Measurements from ENCODE around the gene CHD6. TPM values are rescaled to one million over a fixed set of nuclear protein-coding genes. Genes with fewer than 3 reads are reported as not detected.

Gene CHD6
- total and polyA plus RNA-seq, 4 donors = 3.3 to 23.4 (median 18.2) TPM

DNA sequence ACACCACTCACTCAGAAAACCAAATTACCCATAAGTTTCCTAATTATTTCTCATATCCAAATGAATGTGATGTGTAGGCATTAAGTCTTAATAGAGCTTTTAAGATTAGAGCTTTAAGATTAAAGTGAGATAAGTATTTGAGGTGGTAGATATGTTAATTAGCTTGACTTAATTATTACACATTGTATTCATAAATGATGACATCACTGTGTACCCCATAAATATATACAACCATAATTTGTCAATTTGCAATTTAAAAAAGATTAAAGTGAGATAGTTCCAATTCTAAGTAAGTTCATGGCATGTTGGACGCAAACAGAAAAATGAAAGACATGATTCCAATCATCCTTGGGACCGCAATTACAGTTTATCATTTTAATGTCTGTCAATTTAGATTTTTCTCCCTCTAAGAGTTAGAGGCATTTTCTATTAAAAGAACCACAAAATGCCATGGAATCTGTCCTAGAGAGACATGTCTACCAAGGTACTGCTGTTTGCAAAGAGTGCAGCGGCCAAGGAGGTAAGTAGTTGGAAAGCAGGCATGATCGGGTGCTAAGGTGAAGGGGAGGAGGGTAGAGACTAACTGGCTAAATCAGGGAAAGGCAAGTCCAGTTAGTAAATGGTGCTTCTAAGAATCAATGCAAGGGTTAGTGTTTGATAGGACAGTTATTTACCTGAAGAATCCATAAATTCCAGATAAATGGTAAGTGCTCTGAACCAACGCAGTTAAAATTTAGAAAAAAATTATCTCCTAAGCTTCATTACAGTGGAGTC lies 65.7 kb downstream of the CHD6 start:
- Histone ChIP-seq H3K4me1 (ENCODE audit: control insufficient read depth in 4 of 4, insufficient read depth in 4 of 4, low read length in 3 of 4) (peaks cover 0 to 3% (median 0%) of the 10 kb centered on the region in 4 donors), H3K9me3 (ENCODE audit: control insufficient read depth in 4 of 4, low read length in 3 of 4) (peaks cover 0 to 2% (median 0%) of the 10 kb centered on the region in 4 donors), H3K9ac (ENCODE audit: low read depth in 1 of 2, low read length in 2 of 2) (no peak overlapping the region), H3K36me3 (ENCODE audit: control insufficient read depth in 4 of 4, insufficient read depth in 3 of 4, low read depth in 1 of 4, low read length in 3 of 4) (peaks cover 0 to 4% (median under 1%) of the 10 kb centered on the region in 4 donors), H3K4me3 (ENCODE audit: low read depth in 1 of 3, low read length in 3 of 3) (no peak overlapping the region), H3K27ac (ENCODE audit: low read depth in 1 of 2, low read length in 2 of 2) (no peak overlapping the region), H3K27me3 (ENCODE audit: control insufficient read depth in 4 of 4, insufficient read depth in 4 of 4, low read length in 3 of 4) (no peaks in the 10 kb centered on the region)
- WGBS = 98% methylated on average over 5 of the region's 5 CpGs
- TF ChIP-seq SP1 (IDR thresholded peaks at IDR 0.05) (no peak), JUND (IDR thresholded peaks at IDR 0.05) (no peak), GABPA (IDR thresholded peaks at IDR 0.05 in 1 of 2, conservative IDR thresholded peaks at IDR 0.05 in 1 of 2) (no peak), FOXA1 (IDR thresholded peaks at IDR 0.05) (no peak), HNF4A (conservative IDR thresholded peaks at IDR 0.05) (no peak), NR2F2 (IDR thresholded peaks at IDR 0.05) (no peak), TAF1 (conservative IDR thresholded peaks at IDR 0.05) (no peak)
- TF ChIP-seq, protein P1, sequence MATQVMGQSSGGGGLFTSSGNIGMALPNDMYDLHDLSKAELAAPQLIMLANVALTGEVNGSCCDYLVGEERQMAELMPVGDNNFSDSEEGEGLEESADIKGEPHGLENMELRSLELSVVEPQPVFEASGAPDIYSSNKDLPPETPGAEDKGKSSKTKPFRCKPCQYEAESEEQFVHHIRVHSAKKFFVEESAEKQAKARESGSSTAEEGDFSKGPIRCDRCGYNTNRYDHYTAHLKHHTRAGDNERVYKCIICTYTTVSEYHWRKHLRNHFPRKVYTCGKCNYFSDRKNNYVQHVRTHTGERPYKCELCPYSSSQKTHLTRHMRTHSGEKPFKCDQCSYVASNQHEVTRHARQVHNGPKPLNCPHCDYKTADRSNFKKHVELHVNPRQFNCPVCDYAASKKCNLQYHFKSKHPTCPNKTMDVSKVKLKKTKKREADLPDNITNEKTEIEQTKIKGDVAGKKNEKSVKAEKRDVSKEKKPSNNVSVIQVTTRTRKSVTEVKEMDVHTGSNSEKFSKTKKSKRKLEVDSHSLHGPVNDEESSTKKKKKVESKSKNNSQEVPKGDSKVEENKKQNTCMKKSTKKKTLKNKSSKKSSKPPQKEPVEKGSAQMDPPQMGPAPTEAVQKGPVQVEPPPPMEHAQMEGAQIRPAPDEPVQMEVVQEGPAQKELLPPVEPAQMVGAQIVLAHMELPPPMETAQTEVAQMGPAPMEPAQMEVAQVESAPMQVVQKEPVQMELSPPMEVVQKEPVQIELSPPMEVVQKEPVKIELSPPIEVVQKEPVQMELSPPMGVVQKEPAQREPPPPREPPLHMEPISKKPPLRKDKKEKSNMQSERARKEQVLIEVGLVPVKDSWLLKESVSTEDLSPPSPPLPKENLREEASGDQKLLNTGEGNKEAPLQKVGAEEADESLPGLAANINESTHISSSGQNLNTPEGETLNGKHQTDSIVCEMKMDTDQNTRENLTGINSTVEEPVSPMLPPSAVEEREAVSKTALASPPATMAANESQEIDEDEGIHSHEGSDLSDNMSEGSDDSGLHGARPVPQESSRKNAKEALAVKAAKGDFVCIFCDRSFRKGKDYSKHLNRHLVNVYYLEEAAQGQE (IDR thresholded peaks at IDR 0.05) = no peak
- TF ChIP-seq, protein P2, sequence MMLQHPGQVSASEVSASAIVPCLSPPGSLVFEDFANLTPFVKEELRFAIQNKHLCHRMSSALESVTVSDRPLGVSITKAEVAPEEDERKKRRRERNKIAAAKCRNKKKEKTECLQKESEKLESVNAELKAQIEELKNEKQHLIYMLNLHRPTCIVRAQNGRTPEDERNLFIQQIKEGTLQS (IDR thresholded peaks at IDR 0.05) = no peak
- TF ChIP-seq, protein P3, sequence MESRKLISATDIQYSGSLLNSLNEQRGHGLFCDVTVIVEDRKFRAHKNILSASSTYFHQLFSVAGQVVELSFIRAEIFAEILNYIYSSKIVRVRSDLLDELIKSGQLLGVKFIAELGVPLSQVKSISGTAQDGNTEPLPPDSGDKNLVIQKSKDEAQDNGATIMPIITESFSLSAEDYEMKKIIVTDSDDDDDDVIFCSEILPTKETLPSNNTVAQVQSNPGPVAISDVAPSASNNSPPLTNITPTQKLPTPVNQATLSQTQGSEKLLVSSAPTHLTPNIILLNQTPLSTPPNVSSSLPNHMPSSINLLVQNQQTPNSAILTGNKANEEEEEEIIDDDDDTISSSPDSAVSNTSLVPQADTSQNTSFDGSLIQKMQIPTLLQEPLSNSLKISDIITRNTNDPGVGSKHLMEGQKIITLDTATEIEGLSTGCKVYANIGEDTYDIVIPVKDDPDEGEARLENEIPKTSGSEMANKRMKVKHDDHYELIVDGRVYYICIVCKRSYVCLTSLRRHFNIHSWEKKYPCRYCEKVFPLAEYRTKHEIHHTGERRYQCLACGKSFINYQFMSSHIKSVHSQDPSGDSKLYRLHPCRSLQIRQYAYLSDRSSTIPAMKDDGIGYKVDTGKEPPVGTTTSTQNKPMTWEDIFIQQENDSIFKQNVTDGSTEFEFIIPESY (IDR thresholded peaks at IDR 0.05) = no peak
- TF ChIP-seq, protein P4, sequence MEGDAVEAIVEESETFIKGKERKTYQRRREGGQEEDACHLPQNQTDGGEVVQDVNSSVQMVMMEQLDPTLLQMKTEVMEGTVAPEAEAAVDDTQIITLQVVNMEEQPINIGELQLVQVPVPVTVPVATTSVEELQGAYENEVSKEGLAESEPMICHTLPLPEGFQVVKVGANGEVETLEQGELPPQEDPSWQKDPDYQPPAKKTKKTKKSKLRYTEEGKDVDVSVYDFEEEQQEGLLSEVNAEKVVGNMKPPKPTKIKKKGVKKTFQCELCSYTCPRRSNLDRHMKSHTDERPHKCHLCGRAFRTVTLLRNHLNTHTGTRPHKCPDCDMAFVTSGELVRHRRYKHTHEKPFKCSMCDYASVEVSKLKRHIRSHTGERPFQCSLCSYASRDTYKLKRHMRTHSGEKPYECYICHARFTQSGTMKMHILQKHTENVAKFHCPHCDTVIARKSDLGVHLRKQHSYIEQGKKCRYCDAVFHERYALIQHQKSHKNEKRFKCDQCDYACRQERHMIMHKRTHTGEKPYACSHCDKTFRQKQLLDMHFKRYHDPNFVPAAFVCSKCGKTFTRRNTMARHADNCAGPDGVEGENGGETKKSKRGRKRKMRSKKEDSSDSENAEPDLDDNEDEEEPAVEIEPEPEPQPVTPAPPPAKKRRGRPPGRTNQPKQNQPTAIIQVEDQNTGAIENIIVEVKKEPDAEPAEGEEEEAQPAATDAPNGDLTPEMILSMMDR (IDR thresholded peaks at IDR 0.05; ENCODE audit: low read depth, low read length, missing input control) = no peak
- DNase-seq (ENCODE audit: low spot score) = no peak

DNA sequence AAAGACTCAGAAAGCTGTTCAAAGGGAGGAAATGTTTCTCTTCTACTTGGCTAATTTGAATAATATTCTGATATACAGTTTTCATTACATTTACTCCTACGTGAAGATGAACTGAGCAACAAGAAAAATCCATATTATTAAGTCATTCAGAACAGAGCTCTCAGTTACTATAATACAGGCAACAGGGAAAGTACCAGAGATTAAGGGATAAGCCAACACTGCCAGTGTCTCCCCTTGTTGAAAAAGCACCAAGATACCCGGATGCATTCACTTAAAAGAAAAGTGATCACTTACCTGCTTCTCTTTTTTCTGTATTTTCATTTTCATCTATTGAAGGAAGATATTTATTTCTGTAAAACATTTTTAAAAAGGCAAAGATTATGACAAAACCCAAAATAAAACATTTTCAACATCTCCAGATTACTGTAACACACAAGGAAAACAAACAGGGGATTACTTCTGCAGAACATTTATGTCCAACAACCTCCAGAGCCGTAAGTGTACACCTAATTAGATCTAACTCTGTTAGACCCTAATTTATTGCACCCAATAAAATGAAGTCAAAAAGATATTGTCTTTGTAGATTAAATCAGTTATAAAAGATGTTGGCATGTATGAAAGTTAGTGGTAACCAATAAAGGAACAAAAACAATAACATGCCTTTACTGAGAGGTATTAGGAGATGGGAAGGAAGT lies 67.0 kb downstream of the CHD6 start:
- peaks cover 0 to 4% (median under 1%) of the 10 kb centered on the region in 4 donors for H3K36me3 ChIP-seq (ENCODE audit: control insufficient read depth in 4 of 4, insufficient read depth in 3 of 4, low read depth in 1 of 4, low read length in 3 of 4)
- no peak overlapping the region for H3K4me3 ChIP-seq (ENCODE audit: low read depth in 1 of 3, low read length in 3 of 3)
- no peak overlapping the region for H3K9ac ChIP-seq (ENCODE audit: low read depth in 1 of 2, low read length in 2 of 2)
- H3K4me1 ChIP-seq (ENCODE audit: control insufficient read depth in 4 of 4, insufficient read depth in 4 of 4, low read length in 3 of 4) = no peaks in the 10 kb centered on the region
- H3K27me3 ChIP-seq (ENCODE audit: control insufficient read depth in 4 of 4, insufficient read depth in 4 of 4, low read length in 3 of 4) = no peaks in the 10 kb centered on the region
- no peak overlapping the region for H3K27ac ChIP-seq (ENCODE audit: low read depth in 1 of 2, low read length in 2 of 2)
- peaks cover 0 to 2% (median 0%) of the 10 kb centered on the region in 4 donors for H3K9me3 ChIP-seq (ENCODE audit: control insufficient read depth in 4 of 4, low read length in 3 of 4)
- 87% methylated on average over 3 of the region's 3 CpGs for WGBS
- no peak for DNase-seq (ENCODE audit: low spot score)
- TF ChIP-seq SP1 (IDR thresholded peaks at IDR 0.05) = no peak
- no peak for TF ChIP-seq HNF4G (IDR thresholded peaks at IDR 0.05)
- no peak for TF ChIP-seq RXRA (IDR thresholded peaks at IDR 0.05)
- TF ChIP-seq TAF1 (conservative IDR thresholded peaks at IDR 0.05) = no peak
- TF ChIP-seq RAD21 (IDR thresholded peaks at IDR 0.05) = no peak
- no peak for TF ChIP-seq NR2F2 (IDR thresholded peaks at IDR 0.05)
- TF ChIP-seq JUND (IDR thresholded peaks at IDR 0.05) = no peak
- TF ChIP-seq, protein P1 (IDR thresholded peaks at IDR 0.05) = no peak
- TF ChIP-seq, protein P2 (IDR thresholded peaks at IDR 0.05) = no peak
- TF ChIP-seq FOXA1 (IDR thresholded peaks at IDR 0.05) = no peak
- TF ChIP-seq HNF4A (conservative IDR thresholded peaks at IDR 0.05) = no peak
- TF ChIP-seq, protein P3 (IDR thresholded peaks at IDR 0.05) = no peak

Measured in liver (tissue), 9 donors.